Spleen (tissue), 11 donors: Measurements from ENCODE around the gene METTL13. TPM values are rescaled to one million over a fixed set of nuclear protein-coding genes. Genes with fewer than 3 reads are reported as not detected.

Experiments used
- DNase-seq: peaks from one replicate; pipeline ENCODE4 v3.0.0-alpha.2; 2020
- H3K27ac ChIP-seq, 8 donors: fragments of 200-600 bp; sonication (generic) in 7 of 8; 1 replicate in 4 of 8; 2 replicates in 4 of 8; pipeline versions ENCODE4 v1.5.0 to v1.8.0; 2016 to 2021; ENCODE audit warnings: inconsistent platforms in 4 of 8, mild to moderate bottlenecking in 4 of 8, moderate library complexity in 1 of 8
- H3K27me3 ChIP-seq, 7 donors: fragments of 200-600 bp; sonication (generic) in 6 of 7; replicated peaks in 1 of 7; 1 replicate in 4 of 7; 2 replicates in 3 of 7; pipeline versions ENCODE4 v1.5.0 to v1.8.0; 2016 to 2021; ENCODE audit warnings: inconsistent platforms in 3 of 7, mild to moderate bottlenecking in 1 of 7
- H3K36me3 ChIP-seq, 6 donors: fragments of 200-600 bp; sonication (generic) in 5 of 6; 1 replicate in 4 of 6; 2 replicates in 2 of 6; pipeline versions ENCODE4 v1.5.0 to v1.8.0; 2016 to 2021; ENCODE audit warnings: inconsistent platforms in 2 of 6
- H3K4me1 ChIP-seq, 6 donors: fragments of 200-600 bp; sonication (generic) in 5 of 6; 1 replicate in 3 of 6; 2 replicates in 3 of 6; pipeline versions ENCODE4 v1.5.0 to v1.8.0; 2016 to 2021; ENCODE audit warnings: inconsistent platforms in 3 of 6
- H3K4me3 ChIP-seq, 8 donors: fragments of 200-600 bp; sonication (generic) in 7 of 8; 1 replicate in 4 of 8; 2 replicates in 4 of 8; pipeline versions ENCODE4 v1.5.0 to v1.8.0; 2016 to 2021; ENCODE audit warnings: inconsistent platforms in 4 of 8, mild to moderate bottlenecking in 4 of 8, moderate library complexity in 2 of 8
- H3K9me3 ChIP-seq, 8 donors: fragments of 200-600 bp; sonication (generic) in 7 of 8; 1 replicate in 4 of 8; 2 replicates in 4 of 8; pipeline versions ENCODE4 v1.5.0 to v1.8.0; 2016 to 2021; ENCODE audit warnings: inconsistent platforms in 4 of 8
- CTCF ChIP-seq, 11 experiments: fragments of 200-600 bp in 7 of 11; fragments of 450-650 bp in 4 of 11; sonication (generic) in 4 of 11; IDR thresholded peaks in 8 of 11; conservative IDR thresholded peaks in 3 of 11; 1 replicate in 7 of 11; 2 replicates in 4 of 11; pipeline versions ENCODE4 v1.4.0 to v1.8.0; 2016 to 2021; ENCODE audit warnings: antibody characterized with exemption in 11 of 11, inconsistent platforms in 4 of 11, mild to moderate bottlenecking in 1 of 11
- POLR2A ChIP-seq, 3 donors: fragments of 450-650 bp; IDR thresholded peaks; one replicate each; pipeline ENCODE4 v1.5.1; 2017; ENCODE audit warnings: antibody characterized with exemption in 3 of 3, mild to moderate bottlenecking in 1 of 3
- POLR2AphosphoS5 ChIP-seq, 3 donors: sonication (generic); formaldehyde crosslinking; IDR thresholded peaks; one replicate each; pipeline ENCODE4 v1.5.1; 2017; ENCODE audit warnings: antibody characterized with exemption in 3 of 3
- WGBS, 5 donors: extraction: QIAGEN DNeasy Blood & Tissue Kit in 3 of 5; methylation state at CpG; one replicate each; pipeline versions ENCODE4 v1.1.5 to v1.1.7; 2013 to 2018; 5-methylcytosine and 5-hydroxymethylcytosine counted together
- intact Hi-C: fragments of 100-400 bp; cut with DNase I; formaldehyde crosslinking; loops from one replicate; pipeline ENCODE4 v1.15.0; 2023; ENCODE audit warnings: low total_unique reads
- polyA plus RNA-seq, 3 donors: library from polyadenylated mRNA; stranded (reverse); fragments of 200-250 nt; gene quantifications; one replicate each; pipeline ENCODE4 v1.2.1, GENCODE V29; 2013
- total RNA-seq, 7 donors: library from RNA; depleted of rRNA in 3 of 7; stranded (reverse); fragments of >200 nt in 3 of 7; fragmentation: NEBNext Ultra II Directional in 4 of 7; extraction: Animal tissue kit (Norgen Biotek cat#: 25700) in 4 of 7; gene quantifications; one replicate each; pipeline versions ENCODE4 v1.1.0 to v1.2.1, GENCODE V29; 2016 to 2021
- donor health status: healthy with polysubstance abuse.
- donor health status: DM: no; HTN: no; CAD: no; lungs with moderate emphysema.
- donor health status: DM: no; HTN: no; CAD: no.
- donor health status: Bipolar disorder and iron deficiency.
- donor health status: healthy.
- donor health status: DM: no; HTN: no; CAD: no.
- donor health status: DM: yes; HTN: yes; CAD: no.

Gene METTL13
- total and polyA plus RNA-seq, 10 donors: 10.3 to 29.6 (median 24.8) TPM

GRCh38 chr1:171744986-171745385 is 36.5 kb upstream of the METTL13 start:
- peaks cover 21 to 35% (median 27%) of the 10 kb centered on the region in 6 donors for H3K4me1 ChIP-seq

DNA sequence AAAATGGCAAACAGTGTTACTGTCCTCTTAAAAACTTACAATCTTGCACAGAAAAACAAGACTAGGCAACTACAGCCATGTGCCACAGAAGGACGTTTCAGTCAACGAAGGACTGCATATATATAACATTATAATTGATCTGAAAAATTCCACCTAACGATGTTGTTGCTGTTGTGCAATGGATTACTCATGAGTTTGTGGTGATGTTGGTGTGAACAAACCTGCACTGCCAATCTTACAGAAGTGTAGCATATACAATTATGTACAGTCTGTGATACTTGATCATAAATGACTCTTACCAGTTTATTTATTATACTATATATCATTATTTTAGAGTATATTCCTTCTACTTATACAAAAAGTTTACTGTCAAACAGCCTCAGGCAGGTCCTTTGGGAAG is 32.8 kb upstream of the METTL13 start:
- intact Hi-C loops: no loop called here
- Histone ChIP-seq H3K27ac (no peak overlapping the region), H3K27me3 (no peaks in the 10 kb centered on the region), H3K4me1 (peaks cover under 1 to 8% (median 3%) of the 10 kb centered on the region in 6 donors), H3K4me3 (no peak overlapping the region), H3K9me3 (no peaks in the 10 kb centered on the region), H3K36me3 (no peaks in the 10 kb centered on the region)
- TF ChIP-seq POLR2A (IDR thresholded peaks at IDR 0.05) (no peak), CTCF (IDR thresholded peaks at IDR 0.05 in 8 of 11, conservative IDR thresholded peaks at IDR 0.05 in 3 of 11) (no peak), POLR2AphosphoS5 (IDR thresholded peaks at IDR 0.05) (no peak)
- no peak for DNase-seq
- WGBS, 5 donors: 67 to 92% (median 80%) methylated on average over 3 of the region's 3 CpGs

More at GRCh38 chr1:171744986-171745385, 36.5 kb upstream of the METTL13 start:
- no peaks in the 10 kb centered on the region for H3K36me3 ChIP-seq
- H3K27ac ChIP-seq: no peak overlapping the region
- 61 to 91% (median 83%) methylated on average over 8 of the region's 8 CpGs for WGBS, 5 donors
- no peaks in the 10 kb centered on the region for H3K9me3 ChIP-seq
- TF ChIP-seq POLR2AphosphoS5 (IDR thresholded peaks at IDR 0.05) (no peak), POLR2A (IDR thresholded peaks at IDR 0.05) (no peak), CTCF (IDR thresholded peaks at IDR 0.05 in 8 of 11, conservative IDR thresholded peaks at IDR 0.05 in 3 of 11) (no peak)
- no peaks in the 10 kb centered on the region for H3K27me3 ChIP-seq
- DNase-seq: no peak
- intact Hi-C loops: loop anchor here (5.0 kb wide), 1 partner anchor 37 kb away; the partner anchor contains the start of gene METTL13
- no peak overlapping the region for H3K4me3 ChIP-seq

- H3K9me3 ChIP-seq: no peaks in the 10 kb centered on the region
- no peaks in the 10 kb centered on the region for H3K27me3 ChIP-seq
- DNase-seq: no peak
- WGBS, 5 donors: 93 to 98% (median 97%) methylated on average over 6 of the region's 6 CpGs
- no peak overlapping the region for H3K27ac ChIP-seq
- no peaks in the 10 kb centered on the region for H3K36me3 ChIP-seq
- no peak for TF ChIP-seq CTCF (IDR thresholded peaks at IDR 0.05 in 8 of 11, conservative IDR thresholded peaks at IDR 0.05 in 3 of 11)
- no peak for TF ChIP-seq POLR2AphosphoS5 (IDR thresholded peaks at IDR 0.05)
- TF ChIP-seq POLR2A (IDR thresholded peaks at IDR 0.05): no peak
- H3K4me3 ChIP-seq: no peak overlapping the region
- H3K4me1 ChIP-seq: no peaks in the 10 kb centered on the region
- intact Hi-C loops: no loop called here
These were observed 30.2 kb upstream of the METTL13 start for GRCh38 chr1:171751221-171751620.

DNA sequence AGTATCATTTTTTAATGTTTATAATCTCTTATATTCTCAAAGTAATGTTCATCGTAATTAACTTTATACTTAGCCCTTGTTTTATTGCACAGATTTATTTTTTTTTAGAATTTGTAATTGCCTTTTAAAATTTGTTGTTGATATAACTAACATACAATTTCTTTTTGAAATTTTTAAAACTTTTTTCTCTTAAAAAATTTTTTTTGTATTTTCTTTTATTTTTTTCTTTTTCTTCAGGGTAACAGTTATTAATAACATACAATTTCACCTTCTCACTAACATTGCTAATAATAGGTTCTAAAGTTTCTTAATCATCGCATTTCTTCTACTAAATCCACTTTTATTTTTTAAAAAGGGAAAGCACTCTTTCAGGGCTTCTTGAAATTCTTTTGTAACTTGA is 28.3 kb upstream of the METTL13 start:
- no peak for DNase-seq

More for the DNA sequence above, 28.3 kb upstream of the METTL13 start:
- Histone ChIP-seq H3K4me1 (no peaks in the 10 kb centered on the region), H3K9me3 (no peaks in the 10 kb centered on the region), H3K27me3 (no peaks in the 10 kb centered on the region), H3K27ac (no peak overlapping the region), H3K4me3 (no peak overlapping the region), H3K36me3 (no peaks in the 10 kb centered on the region)
- intact Hi-C loops: no loop called here
- 95 to 97% (median 95%) methylated on average over 2 of the region's 2 CpGs for WGBS, 5 donors
- TF ChIP-seq POLR2AphosphoS5 (IDR thresholded peaks at IDR 0.05) (no peak), POLR2A (IDR thresholded peaks at IDR 0.05) (no peak), CTCF (IDR thresholded peaks at IDR 0.05 in 8 of 11, conservative IDR thresholded peaks at IDR 0.05 in 3 of 11) (no peak)
